Spinal cord (tissue), 10 donors: ENCODE data around the gene GTPBP10. TPM values are rescaled to one million over a fixed set of nuclear protein-coding genes. Genes with fewer than 3 reads are reported as not detected.

ENCODE experiments used
- DNase-seq, 6 donors: peaks; one replicate each; pipeline versions ENCODE4 v3.0.0 to v3.0.0-alpha.2; 2013 to 2015; ENCODE audit warnings: low spot score in 6 of 6, low read depth in 4 of 6
- H3K27ac ChIP-seq: one replicate; pipeline ENCODE4 v1.5.1; 2013; ENCODE audit warnings: low read depth, low read length, control low read depth
- H3K27me3 ChIP-seq: one replicate; pipeline ENCODE4 v1.6.1; 2013; ENCODE audit warnings: low read length; ENCODE audit not compliant: control insufficient read depth, insufficient read depth
- H3K36me3 ChIP-seq: one replicate; pipeline ENCODE4 v1.6.1; 2013; ENCODE audit warnings: low read length; ENCODE audit not compliant: control insufficient read depth, insufficient read depth
- H3K4me1 ChIP-seq: one replicate; pipeline ENCODE4 v1.6.1; 2013; ENCODE audit warnings: low read length; ENCODE audit not compliant: control insufficient read depth, insufficient read depth
- H3K4me3 ChIP-seq: one replicate; pipeline ENCODE4 v1.5.1; 2013; ENCODE audit warnings: low read depth, low read length, control low read depth
- H3K9me3 ChIP-seq: one replicate; pipeline ENCODE4 v1.6.1; 2013; ENCODE audit warnings: low read length; ENCODE audit not compliant: control insufficient read depth, insufficient read depth
- WGBS: methylation state at CpG from one replicate; pipeline ENCODE4 v1.1.5; 2013; ENCODE audit warnings: missing lambda C conversion rate; ENCODE audit not compliant: insufficient coverage; 5-methylcytosine and 5-hydroxymethylcytosine counted together
- polyA plus RNA-seq, 2 donors: library from polyadenylated mRNA; unstranded; fragments of 120-200 nt; gene quantifications; one replicate each; pipeline ENCODE4 v1.2.1, GENCODE V29; 2013; ENCODE audit not compliant: insufficient read length in 2 of 2
- total RNA-seq, 2 donors: library from RNA; depleted of rRNA in 1 of 2; stranded (reverse); fragments of 120-200 nt in 1 of 2; fragments of >200 nt in 1 of 2; gene quantifications; one replicate each; pipeline versions ENCODE4 v1.2.3 to v1.2.4, GENCODE V29; 2013 to 2014
- donor health status: healthy.

The GTPBP10 gene
- total and polyA plus RNA-seq, 4 donors = 18.6 to 26.9 (median 21.7) TPM

DNA sequence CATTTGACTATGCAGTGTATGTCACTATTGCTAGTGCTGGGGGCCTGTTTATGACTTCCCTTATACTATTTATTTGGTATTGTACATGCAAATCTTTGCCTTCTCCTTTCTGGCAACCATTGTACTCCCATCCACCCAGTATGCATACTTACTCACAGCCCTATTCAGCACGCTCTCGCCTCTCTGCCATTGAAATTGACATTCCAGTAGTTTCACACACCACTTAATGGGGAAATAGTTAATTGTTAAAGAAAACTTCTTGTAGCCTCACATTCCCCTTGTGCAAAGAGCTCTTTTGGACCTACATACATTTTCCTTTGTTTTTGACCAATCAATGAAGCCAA is 66.6 kb downstream of the GTPBP10 start:
- H3K4me3 ChIP-seq = no peak overlapping the region
- WGBS = no CpG with 5 or more reads among the region's 2 CpGs
- no peaks in the 10 kb centered on the region for H3K9me3 ChIP-seq
- H3K27me3 ChIP-seq = no peaks in the 10 kb centered on the region
- H3K36me3 ChIP-seq = peaks cover 13% of the 10 kb centered on the region
- H3K4me1 ChIP-seq = no peaks in the 10 kb centered on the region
- DNase-seq = no peak
- no peak overlapping the region for H3K27ac ChIP-seq

DNA sequence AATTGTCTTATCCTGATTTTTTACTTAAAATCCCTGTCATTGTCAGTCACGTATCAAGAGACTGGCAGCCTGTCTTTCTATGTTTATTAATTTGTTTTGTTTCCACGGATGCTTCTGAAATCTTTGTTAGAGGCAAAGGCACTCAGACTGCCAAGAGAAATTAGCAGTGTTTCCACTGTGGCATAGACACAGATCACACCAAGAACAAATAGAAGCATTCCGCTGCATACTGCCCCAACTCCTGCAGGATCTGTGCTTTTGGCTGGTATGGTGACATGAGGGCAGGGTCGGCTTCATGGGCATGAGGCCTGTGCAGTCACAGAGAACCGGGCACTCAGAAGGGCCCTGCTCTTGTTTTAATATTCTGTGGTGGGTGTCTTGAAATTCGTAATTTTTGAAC is 75.1 kb downstream of the GTPBP10 start:
- no peak overlapping the region for H3K4me3 ChIP-seq
- H3K27ac ChIP-seq = no peak overlapping the region
- H3K4me1 ChIP-seq = no peaks in the 10 kb centered on the region
- no peaks in the 10 kb centered on the region for H3K27me3 ChIP-seq
- 88% methylated on average over 2 of the region's 6 CpGs for WGBS
- H3K9me3 ChIP-seq = no peaks in the 10 kb centered on the region
- no peak for DNase-seq
- H3K36me3 ChIP-seq = no peaks in the 10 kb centered on the region

DNA sequence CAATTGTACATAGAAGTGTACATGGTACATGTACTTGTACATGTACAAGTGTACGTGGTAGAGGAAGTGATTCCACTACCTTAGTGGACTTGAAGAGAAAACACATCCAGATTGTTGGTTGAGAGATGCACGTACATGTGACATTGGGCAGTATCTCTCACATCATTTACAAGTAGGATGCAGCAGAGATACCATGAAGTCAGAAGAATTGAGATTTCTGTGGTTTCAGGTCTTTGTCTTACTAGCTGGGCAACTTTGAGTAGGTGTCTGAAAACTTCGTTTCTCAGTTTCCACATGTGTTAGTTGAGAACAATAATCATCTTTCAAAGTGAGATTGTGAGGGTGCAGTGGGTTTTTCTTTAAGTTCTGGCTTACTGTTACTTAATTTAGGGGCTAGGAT is 78.2 kb downstream of the GTPBP10 start:
- H3K36me3 ChIP-seq = no peaks in the 10 kb centered on the region
- 92% methylated on average over 2 of the region's 3 CpGs for WGBS
- H3K4me3 ChIP-seq = no peak overlapping the region
- no peaks in the 10 kb centered on the region for H3K9me3 ChIP-seq
- no peaks in the 10 kb centered on the region for H3K27me3 ChIP-seq
- no peak overlapping the region for H3K27ac ChIP-seq
- no peaks in the 10 kb centered on the region for H3K4me1 ChIP-seq
- DNase-seq = no peak

DNA sequence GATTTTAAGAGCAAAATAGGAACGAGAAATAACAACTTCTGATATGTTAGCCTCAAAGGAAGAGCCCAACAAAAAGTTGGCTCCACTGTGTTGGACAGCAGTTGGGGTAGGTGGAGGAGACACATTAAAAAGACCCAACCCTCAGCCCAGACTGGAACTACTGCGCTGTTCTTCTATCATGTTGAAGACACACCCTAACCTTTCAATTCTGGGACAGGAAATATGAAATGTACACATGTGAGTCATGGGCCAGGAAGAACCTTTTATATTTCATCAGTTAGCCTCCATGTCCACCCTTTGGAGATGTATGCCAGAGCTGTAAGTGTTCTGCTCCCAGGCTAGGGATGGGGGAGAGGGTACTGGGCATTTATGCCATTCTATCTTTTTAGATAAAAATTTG is 78.9 kb downstream of the GTPBP10 start:
- Histone ChIP-seq H3K27me3 (no peaks in the 10 kb centered on the region), H3K4me3 (no peak overlapping the region), H3K36me3 (no peaks in the 10 kb centered on the region), H3K27ac (no peak overlapping the region), H3K9me3 (no peaks in the 10 kb centered on the region), H3K4me1 (no peaks in the 10 kb centered on the region)
- WGBS = no CpG with 5 or more reads among the region's 2 CpGs
- no peak for DNase-seq

DNA sequence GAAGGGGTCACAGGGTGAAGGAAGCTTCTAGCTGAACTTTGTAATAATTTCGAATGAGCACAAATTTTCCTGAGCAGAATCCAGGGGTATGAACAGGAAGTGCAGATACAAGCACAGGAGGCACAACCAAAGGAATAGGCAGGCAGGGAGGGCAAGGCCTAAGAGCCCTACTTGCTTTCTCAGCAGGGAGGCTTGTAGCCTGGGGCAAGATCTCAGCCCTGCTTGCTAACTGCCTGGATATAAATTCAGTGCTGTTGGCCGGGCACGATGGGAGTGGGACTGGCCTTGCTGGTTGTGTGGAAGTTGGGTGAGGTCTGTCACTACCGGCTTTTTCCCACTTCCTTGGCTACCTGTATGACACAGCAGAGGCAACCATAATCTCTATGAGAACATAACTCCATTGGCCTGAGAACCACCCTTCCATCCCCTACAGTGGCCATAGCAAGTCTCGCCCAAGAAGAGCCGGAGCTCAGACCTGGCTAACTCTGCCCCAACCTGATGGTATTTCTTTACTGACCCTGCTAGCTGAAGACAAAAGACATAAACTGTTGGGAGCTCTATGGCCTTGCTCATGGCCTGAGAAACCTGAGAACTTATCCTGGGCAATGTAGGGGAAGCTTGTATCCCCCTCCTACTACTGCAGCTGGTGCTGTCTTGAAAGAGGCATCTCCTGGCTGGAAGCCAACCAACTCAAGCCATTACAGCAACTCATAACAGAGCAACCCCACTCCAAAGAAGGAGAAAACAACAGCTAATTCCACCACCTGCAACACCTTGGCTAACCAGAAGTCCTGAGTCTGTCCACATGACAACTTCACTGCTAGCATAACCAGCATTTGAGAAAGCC is 84.3 kb downstream of the GTPBP10 start:
- WGBS = 100% methylated on average over 3 of the region's 6 CpGs
- Histone ChIP-seq H3K27ac (no peak overlapping the region), H3K27me3 (no peaks in the 10 kb centered on the region), H3K4me1 (no peaks in the 10 kb centered on the region), H3K9me3 (peaks cover 7% of the 10 kb centered on the region), H3K4me3 (no peak overlapping the region), H3K36me3 (no peaks in the 10 kb centered on the region)
- DNase-seq = no peak

DNA sequence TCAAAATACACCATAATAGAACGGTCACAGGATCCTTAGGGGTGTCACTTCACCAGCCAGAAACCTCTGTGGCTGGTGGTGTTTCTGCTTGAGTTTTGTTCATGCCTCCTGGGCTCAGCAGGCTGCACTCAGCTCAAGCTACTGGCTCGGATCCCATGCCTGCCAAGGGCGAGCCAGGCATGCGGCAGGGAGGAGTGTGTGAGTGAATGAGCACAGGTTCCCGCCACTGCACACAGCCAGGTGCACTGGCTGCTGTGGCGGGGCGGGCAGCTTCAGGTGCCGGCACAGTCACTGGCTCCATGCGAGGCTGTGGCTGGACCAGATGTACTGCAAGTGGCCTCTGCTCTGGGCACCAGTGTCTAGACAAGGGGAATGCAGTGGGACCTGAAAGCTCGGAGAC is 86.2 kb downstream of the GTPBP10 start:
- Histone ChIP-seq H3K9me3 (peaks cover 7% of the 10 kb centered on the region), H3K4me3 (no peak overlapping the region), H3K27me3 (no peaks in the 10 kb centered on the region), H3K4me1 (no peaks in the 10 kb centered on the region), H3K27ac (no peak overlapping the region), H3K36me3 (no peaks in the 10 kb centered on the region)
- WGBS = 85% methylated on average over 8 of the region's 10 CpGs
- no peak for DNase-seq

DNA sequence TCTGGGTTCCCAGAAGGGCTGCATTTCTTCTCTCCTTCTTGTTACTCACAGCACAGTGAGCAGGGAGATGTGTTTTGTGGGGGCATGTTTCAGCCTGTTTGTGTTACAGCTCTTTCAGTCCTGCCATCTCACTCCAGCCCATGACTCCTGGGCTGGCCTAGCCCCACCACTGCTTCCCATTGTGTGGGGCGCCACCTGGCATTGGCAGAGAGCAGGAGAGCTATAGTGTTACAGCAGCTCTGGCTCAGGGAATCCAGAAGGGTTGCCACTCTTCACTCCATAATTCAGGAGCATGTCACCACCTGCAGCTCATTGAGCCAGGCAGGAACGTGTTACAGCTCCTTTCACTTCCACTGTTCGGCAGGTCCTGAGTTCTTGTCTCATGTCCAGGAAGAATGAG is 86.7 kb downstream of the GTPBP10 start:
- Histone ChIP-seq H3K36me3 (no peaks in the 10 kb centered on the region), H3K27ac (no peak overlapping the region), H3K4me3 (no peak overlapping the region), H3K9me3 (peaks cover 7% of the 10 kb centered on the region), H3K27me3 (no peaks in the 10 kb centered on the region), H3K4me1 (no peaks in the 10 kb centered on the region)
- WGBS = 84% methylated on average over 3 of the region's 3 CpGs
- DNase-seq = no peak

Other genes starting within 250 kb of the GTPBP10 start
- 1 to 10 TPM; 1.1 to 1.7 TPM for gene STEAP1, start 192.2 kb upstream of the GTPBP10 start, total RNA-seq
- 1 to 10 TPM; 1.2 TPM for gene STEAP1, start 192.2 kb upstream of the GTPBP10 start, polyA plus RNA-seq
- 10 to 100 TPM in 1 of 2 donors, 1 to 10 TPM in 1; 8.2 to 16.3 TPM for gene STEAP2, start 135.0 kb upstream of the GTPBP10 start, total RNA-seq
- 1 to 10 TPM; 8.3 TPM for gene STEAP2, start 135.0 kb upstream of the GTPBP10 start, polyA plus RNA-seq
- 10 to 100 TPM; 10.9 to 17.5 TPM for gene CFAP69, start 101.5 kb upstream of the GTPBP10 start, total RNA-seq
- gene CFAP69, start 101.5 kb upstream of the GTPBP10 start, polyA plus RNA-seq = 10 to 100 TPM in 1 of 2 donors, 1 to 10 TPM in 1; 10.0 to 11.3 TPM
- gene FAM237B, start 25.4 kb upstream of the GTPBP10 start, total RNA-seq = not detected
- under 1 TPM; 0.18 to 0.22 TPM for gene FAM237B, start 25.4 kb upstream of the GTPBP10 start, polyA plus RNA-seq
- 10 to 100 TPM; 33.1 to 52.3 TPM for gene CLDN12, start 56.7 kb downstream of the GTPBP10 start, total RNA-seq
- gene CLDN12, start 56.7 kb downstream of the GTPBP10 start, polyA plus RNA-seq = 10 to 100 TPM; 32.0 to 39.4 TPM
- not detected for gene PTTG1IP2, start 122.9 kb downstream of the GTPBP10 start, total RNA-seq
- not detected for gene PTTG1IP2, start 122.9 kb downstream of the GTPBP10 start, polyA plus RNA-seq
- gene CDK14, start 249.6 kb downstream of the GTPBP10 start, total RNA-seq = 100 to 1,000 TPM in 1 of 2 donors, 10 to 100 TPM in 1; 78.0 to 126 TPM
- gene CDK14, start 249.6 kb downstream of the GTPBP10 start, polyA plus RNA-seq = 10 to 100 TPM; 60.9 to 87.7 TPM